ENCODE measurements around the gene CACNA1F. TPM values are rescaled to one million over a fixed set of nuclear protein-coding genes. Genes with fewer than 3 reads are reported as not detected.
A peak's percentile ranks its signal among the peaks of the same experiment; 100 is the strongest.

CACNA1F gene
- total and polyA plus RNA-seq, 9 of the 15 experiments (the other 6 are each of a cell fraction or from before 2014, with no cell fraction given), result under 0.01 to 0.41 (median 0.03) TPM; not detected in 3

DNA sequence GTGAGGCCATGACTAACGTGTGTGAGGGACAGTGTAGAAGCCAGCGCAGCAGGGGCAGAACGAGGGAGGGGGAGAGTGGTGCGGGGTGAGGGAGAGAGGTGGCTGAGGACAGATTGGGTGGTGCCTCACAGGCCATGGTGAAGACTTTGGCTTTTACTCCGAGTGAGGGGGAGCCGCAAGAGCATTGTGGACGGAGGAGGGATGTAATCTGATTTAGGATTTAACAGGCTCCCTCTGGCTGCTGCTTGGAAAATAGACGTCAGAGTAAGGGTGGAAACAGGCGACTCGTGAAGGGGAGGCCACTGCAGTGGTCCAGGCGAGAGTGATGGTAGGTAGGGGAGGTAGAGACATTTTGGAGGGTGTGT, 49.5 kb upstream of the CACNA1F start (continued):
- TF ChIP-seq, protein P1, sequence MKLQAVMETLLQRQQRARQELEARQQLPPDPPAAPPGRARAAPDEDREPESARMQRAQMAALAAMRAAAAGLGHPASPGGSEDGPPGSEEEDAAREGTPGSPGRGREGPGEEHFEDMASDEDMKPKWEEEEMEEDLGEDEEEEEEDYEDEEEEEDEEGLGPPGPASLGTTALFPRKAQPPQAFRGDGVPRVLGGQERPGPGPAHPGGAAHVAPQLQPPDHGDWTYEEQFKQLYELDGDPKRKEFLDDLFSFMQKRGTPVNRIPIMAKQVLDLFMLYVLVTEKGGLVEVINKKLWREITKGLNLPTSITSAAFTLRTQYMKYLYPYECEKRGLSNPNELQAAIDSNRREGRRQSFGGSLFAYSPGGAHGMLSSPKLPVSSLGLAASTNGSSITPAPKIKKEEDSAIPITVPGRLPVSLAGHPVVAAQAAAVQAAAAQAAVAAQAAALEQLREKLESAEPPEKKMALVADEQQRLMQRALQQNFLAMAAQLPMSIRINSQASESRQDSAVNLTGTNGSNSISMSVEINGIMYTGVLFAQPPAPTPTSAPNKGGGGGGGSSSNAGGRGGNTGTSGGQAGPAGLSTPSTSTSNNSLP (IDR thresholded peaks at IDR 0.05; ENCODE audit: borderline replicate concordance, low read depth, low read length), result 0 out of 2 replicates have a peak, but pooled peaks have one; percentile 19
- TF ChIP-seq CREM (IDR thresholded peaks at IDR 0.05; ENCODE audit: low read depth), result peak; percentile 69
- TF ChIP-seq, protein P2, sequence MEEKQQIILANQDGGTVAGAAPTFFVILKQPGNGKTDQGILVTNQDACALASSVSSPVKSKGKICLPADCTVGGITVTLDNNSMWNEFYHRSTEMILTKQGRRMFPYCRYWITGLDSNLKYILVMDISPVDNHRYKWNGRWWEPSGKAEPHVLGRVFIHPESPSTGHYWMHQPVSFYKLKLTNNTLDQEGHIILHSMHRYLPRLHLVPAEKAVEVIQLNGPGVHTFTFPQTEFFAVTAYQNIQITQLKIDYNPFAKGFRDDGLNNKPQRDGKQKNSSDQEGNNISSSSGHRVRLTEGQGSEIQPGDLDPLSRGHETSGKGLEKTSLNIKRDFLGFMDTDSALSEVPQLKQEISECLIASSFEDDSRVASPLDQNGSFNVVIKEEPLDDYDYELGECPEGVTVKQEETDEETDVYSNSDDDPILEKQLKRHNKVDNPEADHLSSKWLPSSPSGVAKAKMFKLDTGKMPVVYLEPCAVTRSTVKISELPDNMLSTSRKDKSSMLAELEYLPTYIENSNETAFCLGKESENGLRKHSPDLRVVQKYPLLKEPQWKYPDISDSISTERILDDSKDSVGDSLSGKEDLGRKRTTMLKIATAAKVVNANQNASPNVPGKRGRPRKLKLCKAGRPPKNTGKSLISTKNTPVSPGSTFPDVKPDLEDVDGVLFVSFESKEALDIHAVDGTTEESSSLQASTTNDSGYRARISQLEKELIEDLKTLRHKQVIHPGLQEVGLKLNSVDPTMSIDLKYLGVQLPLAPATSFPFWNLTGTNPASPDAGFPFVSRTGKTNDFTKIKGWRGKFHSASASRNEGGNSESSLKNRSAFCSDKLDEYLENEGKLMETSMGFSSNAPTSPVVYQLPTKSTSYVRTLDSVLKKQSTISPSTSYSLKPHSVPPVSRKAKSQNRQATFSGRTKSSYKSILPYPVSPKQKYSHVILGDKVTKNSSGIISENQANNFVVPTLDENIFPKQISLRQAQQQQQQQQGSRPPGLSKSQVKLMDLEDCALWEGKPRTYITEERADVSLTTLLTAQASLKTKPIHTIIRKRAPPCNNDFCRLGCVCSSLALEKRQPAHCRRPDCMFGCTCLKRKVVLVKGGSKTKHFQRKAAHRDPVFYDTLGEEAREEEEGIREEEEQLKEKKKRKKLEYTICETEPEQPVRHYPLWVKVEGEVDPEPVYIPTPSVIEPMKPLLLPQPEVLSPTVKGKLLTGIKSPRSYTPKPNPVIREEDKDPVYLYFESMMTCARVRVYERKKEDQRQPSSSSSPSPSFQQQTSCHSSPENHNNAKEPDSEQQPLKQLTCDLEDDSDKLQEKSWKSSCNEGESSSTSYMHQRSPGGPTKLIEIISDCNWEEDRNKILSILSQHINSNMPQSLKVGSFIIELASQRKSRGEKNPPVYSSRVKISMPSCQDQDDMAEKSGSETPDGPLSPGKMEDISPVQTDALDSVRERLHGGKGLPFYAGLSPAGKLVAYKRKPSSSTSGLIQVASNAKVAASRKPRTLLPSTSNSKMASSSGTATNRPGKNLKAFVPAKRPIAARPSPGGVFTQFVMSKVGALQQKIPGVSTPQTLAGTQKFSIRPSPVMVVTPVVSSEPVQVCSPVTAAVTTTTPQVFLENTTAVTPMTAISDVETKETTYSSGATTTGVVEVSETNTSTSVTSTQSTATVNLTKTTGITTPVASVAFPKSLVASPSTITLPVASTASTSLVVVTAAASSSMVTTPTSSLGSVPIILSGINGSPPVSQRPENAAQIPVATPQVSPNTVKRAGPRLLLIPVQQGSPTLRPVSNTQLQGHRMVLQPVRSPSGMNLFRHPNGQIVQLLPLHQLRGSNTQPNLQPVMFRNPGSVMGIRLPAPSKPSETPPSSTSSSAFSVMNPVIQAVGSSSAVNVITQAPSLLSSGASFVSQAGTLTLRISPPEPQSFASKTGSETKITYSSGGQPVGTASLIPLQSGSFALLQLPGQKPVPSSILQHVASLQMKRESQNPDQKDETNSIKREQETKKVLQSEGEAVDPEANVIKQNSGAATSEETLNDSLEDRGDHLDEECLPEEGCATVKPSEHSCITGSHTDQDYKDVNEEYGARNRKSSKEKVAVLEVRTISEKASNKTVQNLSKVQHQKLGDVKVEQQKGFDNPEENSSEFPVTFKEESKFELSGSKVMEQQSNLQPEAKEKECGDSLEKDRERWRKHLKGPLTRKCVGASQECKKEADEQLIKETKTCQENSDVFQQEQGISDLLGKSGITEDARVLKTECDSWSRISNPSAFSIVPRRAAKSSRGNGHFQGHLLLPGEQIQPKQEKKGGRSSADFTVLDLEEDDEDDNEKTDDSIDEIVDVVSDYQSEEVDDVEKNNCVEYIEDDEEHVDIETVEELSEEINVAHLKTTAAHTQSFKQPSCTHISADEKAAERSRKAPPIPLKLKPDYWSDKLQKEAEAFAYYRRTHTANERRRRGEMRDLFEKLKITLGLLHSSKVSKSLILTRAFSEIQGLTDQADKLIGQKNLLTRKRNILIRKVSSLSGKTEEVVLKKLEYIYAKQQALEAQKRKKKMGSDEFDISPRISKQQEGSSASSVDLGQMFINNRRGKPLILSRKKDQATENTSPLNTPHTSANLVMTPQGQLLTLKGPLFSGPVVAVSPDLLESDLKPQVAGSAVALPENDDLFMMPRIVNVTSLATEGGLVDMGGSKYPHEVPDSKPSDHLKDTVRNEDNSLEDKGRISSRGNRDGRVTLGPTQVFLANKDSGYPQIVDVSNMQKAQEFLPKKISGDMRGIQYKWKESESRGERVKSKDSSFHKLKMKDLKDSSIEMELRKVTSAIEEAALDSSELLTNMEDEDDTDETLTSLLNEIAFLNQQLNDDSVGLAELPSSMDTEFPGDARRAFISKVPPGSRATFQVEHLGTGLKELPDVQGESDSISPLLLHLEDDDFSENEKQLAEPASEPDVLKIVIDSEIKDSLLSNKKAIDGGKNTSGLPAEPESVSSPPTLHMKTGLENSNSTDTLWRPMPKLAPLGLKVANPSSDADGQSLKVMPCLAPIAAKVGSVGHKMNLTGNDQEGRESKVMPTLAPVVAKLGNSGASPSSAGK (IDR thresholded peaks at IDR 0.05), result peak; percentile 34; the same call in 1 of the 2 replicates
- TF ChIP-seq, protein P3, sequence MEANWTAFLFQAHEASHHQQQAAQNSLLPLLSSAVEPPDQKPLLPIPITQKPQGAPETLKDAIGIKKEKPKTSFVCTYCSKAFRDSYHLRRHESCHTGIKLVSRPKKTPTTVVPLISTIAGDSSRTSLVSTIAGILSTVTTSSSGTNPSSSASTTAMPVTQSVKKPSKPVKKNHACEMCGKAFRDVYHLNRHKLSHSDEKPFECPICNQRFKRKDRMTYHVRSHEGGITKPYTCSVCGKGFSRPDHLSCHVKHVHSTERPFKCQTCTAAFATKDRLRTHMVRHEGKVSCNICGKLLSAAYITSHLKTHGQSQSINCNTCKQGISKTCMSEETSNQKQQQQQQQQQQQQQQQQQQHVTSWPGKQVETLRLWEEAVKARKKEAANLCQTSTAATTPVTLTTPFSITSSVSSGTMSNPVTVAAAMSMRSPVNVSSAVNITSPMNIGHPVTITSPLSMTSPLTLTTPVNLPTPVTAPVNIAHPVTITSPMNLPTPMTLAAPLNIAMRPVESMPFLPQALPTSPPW (CRISPR knock-in tag; IDR thresholded peaks at IDR 0.05), result peak; percentile 31; the same call in 1 of the 2 replicates
- TF ChIP-seq HDAC1 (IDR thresholded peaks at IDR 0.05), result peak in 1 of 2 experiments; percentile 60; a peak in 1 of 4 replicates
- TF ChIP-seq BCOR (IDR thresholded peaks at IDR 0.05), result peak; percentile 45; the same call in 1 of the 2 replicates
